IPS DF 4.7 (cell line): Measurements from ENCODE around the gene RFC5.
"Not testable (repeated sequence)": the region's sequence is repeated elsewhere in the genome, so short reads cannot be mapped to it uniquely, and the experiment has no call there.

Source experiments
- DNase-seq: peaks from one replicate; pipeline ENCODE4 v3.0.0-alpha.2; 2013; ENCODE audit warnings: low spot score; ENCODE audit errors: extremely low read depth

The RFC5 gene

GRCh38 chr12:118073768-118074167 lies 57.3 kb downstream of the RFC5 start:
- DNase-seq, result no peak

GRCh38 chr12:118081521-118081920 lies 65.0 kb downstream of the RFC5 start:
- not testable (repeated sequence) for DNase-seq
